GM18868 (cell line): ENCODE measurements around the gene ZBTB7B.
A peak's percentile ranks its signal among the peaks of the same experiment; 100 is the strongest.

Experiments
- ATAC-seq: cut with Tn5 transposase; IDR thresholded peaks from one replicate; pipeline ENCODE4 v1.9.1; 2021; ENCODE audit warnings: mild to moderate bottlenecking, moderate library complexity; ENCODE audit not compliant: unreplicated experiment

ZBTB7B gene

GRCh38 chr1:155034318-155035208 is 32.0 kb downstream of the ZBTB7B start:
- no peak for ATAC-seq

GRCh38 chr1:155035936-155036335 is 33.3 kb downstream of the ZBTB7B start:
- ATAC-seq = no peak

- no peak for ATAC-seq
Observed at GRCh38 chr1:155037043-155037442, 34.4 kb downstream of the ZBTB7B start.

GRCh38 chr1:155037851-155038441 is 35.3 kb downstream of the ZBTB7B start:
- ATAC-seq = no peak

- no peak for ATAC-seq
Observed at GRCh38 chr1:155038602-155039307, 36.2 kb downstream of the ZBTB7B start.

GRCh38 chr1:155039308-155039669 is 36.7 kb downstream of the ZBTB7B start:
- no peak for ATAC-seq

GRCh38 chr1:155040358-155041093 is 37.9 kb downstream of the ZBTB7B start:
- ATAC-seq = no peak

GRCh38 chr1:155042789-155043188 is 40.2 kb downstream of the ZBTB7B start:
- ATAC-seq = no peak

- no peak for ATAC-seq
Observed at GRCh38 chr1:155043301-155043702, 40.7 kb downstream of the ZBTB7B start.

- no peak for ATAC-seq
Observed at GRCh38 chr1:155043793-155044192, 41.2 kb downstream of the ZBTB7B start.

GRCh38 chr1:155044365-155044764 is 41.8 kb downstream of the ZBTB7B start:
- no peak for ATAC-seq

- ATAC-seq = no peak
Observed at GRCh38 chr1:155044812-155045657, 42.4 kb downstream of the ZBTB7B start.

GRCh38 chr1:155048449-155049334 is 46.1 kb downstream of the ZBTB7B start:
- no peak for ATAC-seq

GRCh38 chr1:155049651-155050559 is 47.3 kb downstream of the ZBTB7B start:
- ATAC-seq = no peak

GRCh38 chr1:155050560-155051341 is 48.1 kb downstream of the ZBTB7B start, which contains the start of gene ADAM15:
Gene ADAM15 (plus strand): TSS chr1:155051316. CDS start chr1:155051387, 71 bp downstream.
- peak; percentile 64 for ATAC-seq

- no peak for ATAC-seq
Observed at GRCh38 chr1:155051342-155051776, 48.8 kb downstream of the ZBTB7B start.

GRCh38 chr1:155051777-155052398 is 49.3 kb downstream of the ZBTB7B start:
- no peak for ATAC-seq
